Ishikawa (cell line): ENCODE measurements around the gene CD6.

Source experiments
- CEBPB ChIP-seq: IDR thresholded peaks from 2 replicates; pipeline ENCODE4 v1.6.1; 2012
- CREB1 ChIP-seq: IDR thresholded peaks from 2 replicates; pipeline ENCODE4 v1.6.1; 2012; ENCODE audit warnings: low read depth
- EGR1 ChIP-seq: IDR thresholded peaks from 2 replicates; pipeline ENCODE4 v1.6.1; 2012
- EP300 ChIP-seq: IDR thresholded peaks from 2 replicates; pipeline ENCODE4 v1.6.1; 2012; ENCODE audit warnings: borderline replicate concordance
- FOXM1 ChIP-seq: IDR thresholded peaks from 2 replicates; pipeline ENCODE4 v1.6.1; 2012; ENCODE audit warnings: low read depth, borderline replicate concordance
- MAX ChIP-seq: IDR thresholded peaks from 2 replicates; pipeline ENCODE4 v1.6.1; 2012
- NFIC ChIP-seq: IDR thresholded peaks from 2 replicates; pipeline ENCODE4 v1.6.1; 2012
- RAD21 ChIP-seq: IDR thresholded peaks from 2 replicates; pipeline ENCODE4 v1.6.1; 2012; ENCODE audit warnings: low read depth
- TAF1 ChIP-seq: IDR thresholded peaks from 2 replicates; pipeline ENCODE4 v1.6.1; 2012; ENCODE audit warnings: low read depth, mild to moderate bottlenecking
- TCF12 ChIP-seq: IDR thresholded peaks from 2 replicates; pipeline ENCODE4 v1.6.1; 2012; ENCODE audit warnings: low read depth
- TEAD4 ChIP-seq: IDR thresholded peaks from 2 replicates; pipeline ENCODE4 v1.6.1; 2012
- YY1 ChIP-seq: IDR thresholded peaks from 2 replicates; pipeline ENCODE4 v1.6.1; 2012; ENCODE audit warnings: low read depth
- ZBTB7A ChIP-seq: IDR thresholded peaks from 2 replicates; pipeline ENCODE4 v1.6.1; 2012; ENCODE audit warnings: low read depth
- TF ChIP-seq, protein P1 (sequence below): IDR thresholded peaks from 2 replicates; pipeline ENCODE4 v1.6.1; 2012
- TF ChIP-seq, protein P2 (sequence below): IDR thresholded peaks from 2 replicates; pipeline ENCODE4 v1.6.1; 2012; ENCODE audit warnings: low read depth, mild to moderate bottlenecking

CD6 gene

DNA sequence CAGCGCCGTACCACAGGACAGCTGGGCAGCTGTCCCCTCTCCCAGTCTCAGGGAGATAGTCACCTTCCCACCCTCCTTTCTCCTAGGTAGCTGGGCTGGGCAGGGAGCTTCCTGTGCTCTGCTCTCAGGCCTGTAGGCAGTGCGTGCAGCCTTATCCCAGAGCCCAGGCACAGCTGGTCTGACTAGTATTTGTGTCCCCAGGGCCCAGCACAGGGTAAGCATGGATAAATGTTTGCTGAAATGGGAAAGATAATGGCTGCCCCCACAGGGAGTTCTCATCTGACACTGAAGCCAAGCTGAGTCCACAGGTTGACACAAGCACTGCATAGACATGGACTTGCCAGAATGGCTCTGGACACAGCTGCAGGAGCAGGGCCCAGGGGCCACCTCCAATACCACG lies 29.3 kb upstream of the CD6 start:
- TF ChIP-seq TEAD4, result no peak
- TF ChIP-seq TCF12, result no peak
- TF ChIP-seq, protein P1, sequence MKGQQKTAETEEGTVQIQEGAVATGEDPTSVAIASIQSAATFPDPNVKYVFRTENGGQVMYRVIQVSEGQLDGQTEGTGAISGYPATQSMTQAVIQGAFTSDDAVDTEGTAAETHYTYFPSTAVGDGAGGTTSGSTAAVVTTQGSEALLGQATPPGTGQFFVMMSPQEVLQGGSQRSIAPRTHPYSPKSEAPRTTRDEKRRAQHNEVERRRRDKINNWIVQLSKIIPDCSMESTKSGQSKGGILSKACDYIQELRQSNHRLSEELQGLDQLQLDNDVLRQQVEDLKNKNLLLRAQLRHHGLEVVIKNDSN, result no peak
- TF ChIP-seq FOXM1, result no peak
- TF ChIP-seq ZBTB7A, result no peak
- TF ChIP-seq MAX, result no peak
- TF ChIP-seq EGR1, result no peak
- TF ChIP-seq CREB1, result no peak
- TF ChIP-seq EP300, result no peak
- TF ChIP-seq, protein P2, sequence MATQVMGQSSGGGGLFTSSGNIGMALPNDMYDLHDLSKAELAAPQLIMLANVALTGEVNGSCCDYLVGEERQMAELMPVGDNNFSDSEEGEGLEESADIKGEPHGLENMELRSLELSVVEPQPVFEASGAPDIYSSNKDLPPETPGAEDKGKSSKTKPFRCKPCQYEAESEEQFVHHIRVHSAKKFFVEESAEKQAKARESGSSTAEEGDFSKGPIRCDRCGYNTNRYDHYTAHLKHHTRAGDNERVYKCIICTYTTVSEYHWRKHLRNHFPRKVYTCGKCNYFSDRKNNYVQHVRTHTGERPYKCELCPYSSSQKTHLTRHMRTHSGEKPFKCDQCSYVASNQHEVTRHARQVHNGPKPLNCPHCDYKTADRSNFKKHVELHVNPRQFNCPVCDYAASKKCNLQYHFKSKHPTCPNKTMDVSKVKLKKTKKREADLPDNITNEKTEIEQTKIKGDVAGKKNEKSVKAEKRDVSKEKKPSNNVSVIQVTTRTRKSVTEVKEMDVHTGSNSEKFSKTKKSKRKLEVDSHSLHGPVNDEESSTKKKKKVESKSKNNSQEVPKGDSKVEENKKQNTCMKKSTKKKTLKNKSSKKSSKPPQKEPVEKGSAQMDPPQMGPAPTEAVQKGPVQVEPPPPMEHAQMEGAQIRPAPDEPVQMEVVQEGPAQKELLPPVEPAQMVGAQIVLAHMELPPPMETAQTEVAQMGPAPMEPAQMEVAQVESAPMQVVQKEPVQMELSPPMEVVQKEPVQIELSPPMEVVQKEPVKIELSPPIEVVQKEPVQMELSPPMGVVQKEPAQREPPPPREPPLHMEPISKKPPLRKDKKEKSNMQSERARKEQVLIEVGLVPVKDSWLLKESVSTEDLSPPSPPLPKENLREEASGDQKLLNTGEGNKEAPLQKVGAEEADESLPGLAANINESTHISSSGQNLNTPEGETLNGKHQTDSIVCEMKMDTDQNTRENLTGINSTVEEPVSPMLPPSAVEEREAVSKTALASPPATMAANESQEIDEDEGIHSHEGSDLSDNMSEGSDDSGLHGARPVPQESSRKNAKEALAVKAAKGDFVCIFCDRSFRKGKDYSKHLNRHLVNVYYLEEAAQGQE, result no peak

DNA sequence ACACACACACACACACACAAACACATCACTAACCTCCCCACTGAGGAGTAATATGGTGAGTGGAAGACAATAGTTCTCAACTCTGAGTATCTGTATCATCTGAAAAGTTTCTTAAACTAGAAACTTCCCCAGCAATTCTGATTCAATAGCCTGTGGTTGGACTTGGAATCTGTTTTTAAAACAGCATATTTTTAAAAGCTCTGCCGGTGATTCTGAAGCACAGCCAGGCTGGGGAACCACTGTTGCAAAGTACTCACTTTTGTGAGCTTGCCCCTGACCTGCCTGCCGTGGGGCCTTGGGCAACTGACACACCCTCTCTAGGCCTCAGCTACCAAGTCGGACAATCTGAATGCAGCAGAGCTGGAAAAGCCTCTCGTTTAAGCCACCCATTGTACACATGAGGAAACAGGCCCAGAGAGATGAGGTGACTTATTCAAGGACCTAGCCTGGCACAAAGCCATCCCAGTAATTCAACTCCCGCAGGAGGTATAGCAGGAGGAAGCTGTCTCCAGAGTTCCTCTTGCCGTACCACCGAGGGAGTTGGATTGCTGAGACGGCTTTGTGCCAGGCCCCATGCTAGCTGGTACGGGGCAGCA lies 28.4 kb upstream of the CD6 start:
- TF ChIP-seq NFIC (peak; percentile 73; the same call in 1 of the 2 replicates), TCF12 (no peak)

DNA sequence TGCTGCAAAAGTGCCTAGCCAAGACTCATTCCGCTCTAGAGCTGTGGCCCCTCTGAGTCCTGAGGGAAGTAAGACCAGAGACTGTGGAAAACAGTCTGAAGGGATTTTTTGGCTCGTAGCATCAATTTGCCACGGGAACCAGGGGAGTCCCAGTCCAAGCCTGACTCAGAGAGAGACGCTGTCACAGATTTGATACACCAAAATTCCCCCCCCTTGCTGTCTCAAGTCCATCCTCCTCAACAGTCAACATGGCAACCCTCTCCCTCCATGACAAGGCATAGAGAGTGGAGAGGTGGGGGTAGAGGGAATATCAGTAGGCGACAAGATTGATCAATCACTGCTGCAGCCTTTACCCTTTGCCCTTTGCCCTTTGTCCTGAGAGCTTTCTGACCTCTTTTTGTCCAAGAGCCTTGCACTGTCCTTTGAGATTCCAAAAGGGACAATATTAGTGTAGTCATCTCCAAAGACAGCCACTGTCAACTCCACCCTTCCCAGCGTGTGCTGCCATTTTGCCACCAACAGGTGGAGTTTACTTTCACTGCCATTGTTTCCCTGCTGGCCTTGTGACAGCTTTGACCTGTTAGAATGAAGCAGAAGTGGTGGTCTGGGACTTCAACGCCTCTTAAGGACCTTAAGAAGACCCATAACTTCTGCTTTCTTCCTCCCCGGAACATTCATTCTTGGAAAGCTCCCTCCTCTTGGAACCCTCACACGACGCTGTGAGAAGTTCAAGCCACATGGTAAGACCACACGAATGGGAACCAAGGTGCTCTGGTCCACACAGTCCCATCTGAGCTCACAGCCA lies 26.8 kb upstream of the CD6 start:
- TF ChIP-seq, protein P2, result no peak
- TF ChIP-seq RAD21, result no peak

GRCh38 chr11:60945295-60945667 lies 26.2 kb upstream of the CD6 start:
- TF ChIP-seq, protein P1, result no peak
- TF ChIP-seq CEBPB, result no peak
- no peak for TF ChIP-seq EGR1
- no peak for TF ChIP-seq TEAD4
- no peak for TF ChIP-seq EP300
- no peak for TF ChIP-seq RAD21
- TF ChIP-seq TAF1, result no peak
- no peak for TF ChIP-seq MAX
- TF ChIP-seq YY1, result no peak
- TF ChIP-seq, protein P2, result no peak
- TF ChIP-seq TCF12, result no peak
- TF ChIP-seq CREB1, result no peak
- no peak for TF ChIP-seq FOXM1
- TF ChIP-seq NFIC, result no peak
- TF ChIP-seq ZBTB7A, result no peak
